HEK293 (cell line): Measurements from ENCODE around the gene KEAP1.

Experiments used
- CTCF ChIA-PET: fragments of 350-600 bp; formaldehyde crosslinking; extraction: SDS; loops from one replicate; lab custom pipeline; 2021; ENCODE audit warnings: antibody characterized with exemption; lab: Yijun Ruan, JAX
- POLR2A ChIA-PET: fragments of 300-600 bp; formaldehyde crosslinking; extraction: SDS; loops from one replicate; lab custom pipeline; 2020; ENCODE audit warnings: antibody characterized with exemption, inconsistent platforms; lab: Yijun Ruan, JAX
- H3K27ac ChIP-seq: fragments of 200-500 bp; sonication (Bioruptor generic); 2 replicates; pipeline ENCODE4 v1.5.1; 2014; ENCODE audit warnings: low read depth, low read length, control low read depth, inconsistent platforms; ENCODE audit errors: extremely low read depth
- H3K36me3 ChIP-seq, 2 experiments: fragments of 200-500 bp in 1 of 2; sonication (Bioruptor generic) in 1 of 2; 1 replicate in 1 of 2; 2 replicates in 1 of 2; pipeline ENCODE4 v1.5.1; 2014 to 2017; ENCODE audit warnings: inconsistent platforms in 2 of 2, low read length in 2 of 2; ENCODE audit not compliant: control insufficient read depth in 2 of 2, insufficient read depth in 1 of 2
- H3K4me1 ChIP-seq: fragments of 200-500 bp; sonication (Bioruptor generic); 2 replicates; pipeline ENCODE4 v1.5.1; 2014; ENCODE audit warnings: mild to moderate bottlenecking, low read length, inconsistent platforms; ENCODE audit not compliant: control insufficient read depth, insufficient read depth
- H3K4me3 ChIP-seq: 2 replicates; pipeline ENCODE4 v1.5.1; 2011; ENCODE audit warnings: low read depth, mild to moderate bottlenecking, control low read depth, low read length, moderate library complexity
- H3K9me3 ChIP-seq: fragments of 200-500 bp; sonication (Bioruptor generic); 2 replicates; pipeline ENCODE4 v1.5.1; 2014; ENCODE audit warnings: low read depth, low read length, inconsistent platforms; ENCODE audit not compliant: control insufficient read depth, insufficient read depth
- SP2 ChIP-seq: fragments of 450-650 bp; formaldehyde crosslinking; IDR thresholded peaks from 2 replicates; pipeline ENCODE4 v1.5.1; 2016; ENCODE audit warnings: missing biosample characterization, missing genetic modification characterization
- YY1 ChIP-seq: fragments of 450-650 bp; formaldehyde crosslinking; IDR thresholded peaks from 2 replicates; pipeline ENCODE4 v1.5.1; 2018; ENCODE audit warnings: missing biosample characterization, missing genetic modification characterization
- YY2 ChIP-seq: fragments of 450-650 bp; formaldehyde crosslinking; IDR thresholded peaks from 2 replicates; pipeline ENCODE4 v1.5.1; 2016; ENCODE audit warnings: missing biosample characterization, missing genetic modification characterization
- ZNF138 ChIP-seq: fragments of 450-650 bp; formaldehyde crosslinking; IDR thresholded peaks from 2 replicates; pipeline ENCODE4 v1.5.1; 2016; ENCODE audit warnings: missing biosample characterization, missing genetic modification characterization, borderline replicate concordance
- ZNF146 ChIP-seq: fragments of 450-650 bp; formaldehyde crosslinking; IDR thresholded peaks from 2 replicates; pipeline ENCODE4 v1.5.1; 2016; ENCODE audit warnings: missing biosample characterization, missing genetic modification characterization
- ZNF16 ChIP-seq: fragments of 450-650 bp; formaldehyde crosslinking; IDR thresholded peaks from 2 replicates; pipeline ENCODE4 v1.5.1; 2016; ENCODE audit warnings: low read depth, missing biosample characterization, missing genetic modification characterization
- ZNF169 ChIP-seq: fragments of 450-650 bp; formaldehyde crosslinking; IDR thresholded peaks from 2 replicates; pipeline ENCODE4 v1.5.1; 2016; ENCODE audit warnings: missing biosample characterization, missing genetic modification characterization
- ZNF202 ChIP-seq: fragments of 450-650 bp; formaldehyde crosslinking; IDR thresholded peaks from 2 replicates; pipeline ENCODE4 v1.5.1; 2016; ENCODE audit warnings: missing biosample characterization, missing genetic modification characterization, borderline replicate concordance
- ZNF560 ChIP-seq: fragments of 450-650 bp; formaldehyde crosslinking; IDR thresholded peaks from 2 replicates; pipeline ENCODE4 v1.5.1; 2017; ENCODE audit warnings: missing biosample characterization, missing genetic modification characterization, borderline replicate concordance
- ZNF600 ChIP-seq: fragments of 450-650 bp; formaldehyde crosslinking; IDR thresholded peaks from 2 replicates; pipeline ENCODE4 v1.5.1; 2016; ENCODE audit warnings: missing biosample characterization, missing genetic modification characterization
- ZNF621 ChIP-seq: fragments of 450-650 bp; formaldehyde crosslinking; IDR thresholded peaks from 2 replicates; pipeline ENCODE4 v1.5.1; 2017; ENCODE audit warnings: missing biosample characterization, missing genetic modification characterization
- ZNF664 ChIP-seq: fragments of 450-650 bp; formaldehyde crosslinking; IDR thresholded peaks from 2 replicates; pipeline ENCODE4 v1.5.1; 2016; ENCODE audit warnings: missing biosample characterization, missing genetic modification characterization
- TF ChIP-seq, protein P1 (sequence below): fragments of 450-650 bp; formaldehyde crosslinking; IDR thresholded peaks from 2 replicates; pipeline ENCODE4 v1.5.1; 2016; ENCODE audit warnings: missing biosample characterization, missing genetic modification characterization, borderline replicate concordance
- TF ChIP-seq, protein P2 (sequence below): fragments of 450-650 bp; formaldehyde crosslinking; IDR thresholded peaks from 2 replicates; pipeline ENCODE4 v1.5.1; 2016; ENCODE audit warnings: missing biosample characterization, missing genetic modification characterization
- TF ChIP-seq, protein P3 (sequence below): fragments of 450-650 bp; formaldehyde crosslinking; optimal IDR thresholded peaks from 2 replicates; pipeline ENCODE3; 2016; ENCODE audit warnings: missing biosample characterization, mild to moderate bottlenecking, missing genetic modification characterization

The KEAP1 gene

DNA sequence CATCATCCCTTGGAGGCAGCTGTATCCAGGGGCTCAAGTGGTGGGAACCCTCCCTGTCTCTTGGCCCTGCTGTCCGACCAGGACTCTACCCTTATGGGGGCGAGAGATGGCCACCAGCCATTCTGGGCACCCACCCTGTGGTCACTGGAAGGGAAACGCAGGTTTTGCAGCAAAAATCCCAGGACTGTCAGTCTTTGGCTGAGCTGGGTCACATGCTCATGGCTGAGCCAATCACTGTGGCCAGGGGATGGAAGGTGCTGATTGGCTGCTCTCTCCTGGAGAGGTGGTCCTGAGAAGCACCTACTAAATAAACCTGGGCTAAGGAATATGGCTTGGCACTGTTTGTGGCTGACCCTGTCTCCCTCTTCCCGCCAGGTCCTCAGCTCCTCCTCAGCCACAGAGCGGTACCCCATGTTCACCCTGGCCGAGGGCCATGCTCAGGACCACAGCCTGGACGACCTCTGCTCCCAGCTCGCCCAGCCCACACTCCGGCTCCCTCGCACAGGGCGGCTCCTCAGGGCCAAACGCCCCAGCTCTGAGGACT lies 49.4 kb upstream of the KEAP1 start:
- TF ChIP-seq ZNF560, result no peak
- peak; percentile 50 for TF ChIP-seq SP2 (tag by site-specific recombination)
- no peak for TF ChIP-seq ZNF138
- TF ChIP-seq, protein P1, sequence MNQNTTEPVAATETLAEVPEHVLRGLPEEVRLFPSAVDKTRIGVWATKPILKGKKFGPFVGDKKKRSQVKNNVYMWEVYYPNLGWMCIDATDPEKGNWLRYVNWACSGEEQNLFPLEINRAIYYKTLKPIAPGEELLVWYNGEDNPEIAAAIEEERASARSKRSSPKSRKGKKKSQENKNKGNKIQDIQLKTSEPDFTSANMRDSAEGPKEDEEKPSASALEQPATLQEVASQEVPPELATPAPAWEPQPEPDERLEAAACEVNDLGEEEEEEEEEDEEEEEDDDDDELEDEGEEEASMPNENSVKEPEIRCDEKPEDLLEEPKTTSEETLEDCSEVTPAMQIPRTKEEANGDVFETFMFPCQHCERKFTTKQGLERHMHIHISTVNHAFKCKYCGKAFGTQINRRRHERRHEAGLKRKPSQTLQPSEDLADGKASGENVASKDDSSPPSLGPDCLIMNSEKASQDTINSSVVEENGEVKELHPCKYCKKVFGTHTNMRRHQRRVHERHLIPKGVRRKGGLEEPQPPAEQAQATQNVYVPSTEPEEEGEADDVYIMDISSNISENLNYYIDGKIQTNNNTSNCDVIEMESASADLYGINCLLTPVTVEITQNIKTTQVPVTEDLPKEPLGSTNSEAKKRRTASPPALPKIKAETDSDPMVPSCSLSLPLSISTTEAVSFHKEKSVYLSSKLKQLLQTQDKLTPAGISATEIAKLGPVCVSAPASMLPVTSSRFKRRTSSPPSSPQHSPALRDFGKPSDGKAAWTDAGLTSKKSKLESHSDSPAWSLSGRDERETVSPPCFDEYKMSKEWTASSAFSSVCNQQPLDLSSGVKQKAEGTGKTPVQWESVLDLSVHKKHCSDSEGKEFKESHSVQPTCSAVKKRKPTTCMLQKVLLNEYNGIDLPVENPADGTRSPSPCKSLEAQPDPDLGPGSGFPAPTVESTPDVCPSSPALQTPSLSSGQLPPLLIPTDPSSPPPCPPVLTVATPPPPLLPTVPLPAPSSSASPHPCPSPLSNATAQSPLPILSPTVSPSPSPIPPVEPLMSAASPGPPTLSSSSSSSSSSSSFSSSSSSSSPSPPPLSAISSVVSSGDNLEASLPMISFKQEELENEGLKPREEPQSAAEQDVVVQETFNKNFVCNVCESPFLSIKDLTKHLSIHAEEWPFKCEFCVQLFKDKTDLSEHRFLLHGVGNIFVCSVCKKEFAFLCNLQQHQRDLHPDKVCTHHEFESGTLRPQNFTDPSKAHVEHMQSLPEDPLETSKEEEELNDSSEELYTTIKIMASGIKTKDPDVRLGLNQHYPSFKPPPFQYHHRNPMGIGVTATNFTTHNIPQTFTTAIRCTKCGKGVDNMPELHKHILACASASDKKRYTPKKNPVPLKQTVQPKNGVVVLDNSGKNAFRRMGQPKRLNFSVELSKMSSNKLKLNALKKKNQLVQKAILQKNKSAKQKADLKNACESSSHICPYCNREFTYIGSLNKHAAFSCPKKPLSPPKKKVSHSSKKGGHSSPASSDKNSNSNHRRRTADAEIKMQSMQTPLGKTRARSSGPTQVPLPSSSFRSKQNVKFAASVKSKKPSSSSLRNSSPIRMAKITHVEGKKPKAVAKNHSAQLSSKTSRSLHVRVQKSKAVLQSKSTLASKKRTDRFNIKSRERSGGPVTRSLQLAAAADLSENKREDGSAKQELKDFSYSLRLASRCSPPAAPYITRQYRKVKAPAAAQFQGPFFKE (tag by site-specific recombination), result no peak
- TF ChIP-seq, protein P2, sequence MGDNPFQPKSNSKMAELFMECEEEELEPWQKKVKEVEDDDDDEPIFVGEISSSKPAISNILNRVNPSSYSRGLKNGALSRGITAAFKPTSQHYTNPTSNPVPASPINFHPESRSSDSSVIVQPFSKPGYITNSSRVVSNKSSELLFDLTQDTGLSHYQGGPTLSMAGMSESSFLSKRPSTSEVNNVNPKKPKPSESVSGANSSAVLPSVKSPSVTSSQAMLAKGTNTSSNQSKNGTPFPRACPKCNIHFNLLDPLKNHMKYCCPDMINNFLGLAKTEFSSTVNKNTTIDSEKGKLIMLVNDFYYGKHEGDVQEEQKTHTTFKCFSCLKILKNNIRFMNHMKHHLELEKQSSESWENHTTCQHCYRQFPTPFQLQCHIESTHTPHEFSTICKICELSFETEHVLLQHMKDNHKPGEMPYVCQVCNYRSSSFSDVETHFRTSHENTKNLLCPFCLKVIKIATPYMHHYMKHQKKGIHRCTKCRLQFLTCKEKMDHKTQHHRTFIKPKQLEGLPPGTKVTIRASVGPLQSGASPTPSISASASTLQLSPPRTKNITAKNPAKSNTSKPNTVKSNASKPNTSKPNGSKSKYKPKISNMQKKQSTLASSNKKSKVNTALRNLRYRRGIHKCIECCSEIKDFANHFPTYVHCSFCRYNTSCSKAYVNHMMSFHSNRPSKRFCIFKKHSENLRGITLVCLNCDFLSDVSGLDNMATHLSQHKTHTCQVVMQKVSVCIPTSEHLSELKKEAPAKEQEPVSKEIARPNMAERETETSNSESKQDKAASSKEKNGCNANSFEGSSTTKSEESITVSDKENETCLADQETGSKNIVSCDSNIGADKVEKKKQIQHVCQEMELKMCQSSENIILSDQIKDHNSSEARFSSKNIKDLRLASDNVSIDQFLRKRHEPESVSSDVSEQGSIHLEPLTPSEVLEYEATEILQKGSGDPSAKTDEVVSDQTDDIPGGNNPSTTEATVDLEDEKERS, result no peak
- no peak for TF ChIP-seq YY2 (tag by site-specific recombination)
- TF ChIP-seq ZNF146 (tag by site-specific recombination), result no peak
- 0 out of 2 replicates have a peak, but pooled peaks have one; percentile 52 for TF ChIP-seq ZNF600 (tag by site-specific recombination)
- TF ChIP-seq YY1, result no peak
- no peak for TF ChIP-seq ZNF202 (tag by site-specific recombination)
- TF ChIP-seq ZNF621 (tag by site-specific recombination), result 0 out of 2 replicates have a peak, but pooled peaks have one; percentile 66
- TF ChIP-seq, protein P3, sequence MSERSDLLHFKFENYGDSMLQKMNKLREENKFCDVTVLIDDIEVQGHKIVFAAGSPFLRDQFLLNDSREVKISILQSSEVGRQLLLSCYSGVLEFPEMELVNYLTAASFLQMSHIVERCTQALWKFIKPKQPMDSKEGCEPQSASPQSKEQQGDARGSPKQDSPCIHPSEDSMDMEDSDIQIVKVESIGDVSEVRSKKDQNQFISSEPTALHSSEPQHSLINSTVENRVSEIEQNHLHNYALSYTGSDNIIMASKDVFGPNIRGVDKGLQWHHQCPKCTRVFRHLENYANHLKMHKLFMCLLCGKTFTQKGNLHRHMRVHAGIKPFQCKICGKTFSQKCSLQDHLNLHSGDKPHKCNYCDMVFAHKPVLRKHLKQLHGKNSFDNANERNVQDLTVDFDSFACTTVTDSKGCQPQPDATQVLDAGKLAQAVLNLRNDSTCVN (tag by site-specific recombination), result no peak
- no peak for TF ChIP-seq ZNF16
- peak; percentile 30; the same call in 1 of the 2 replicates for TF ChIP-seq ZNF664 (tag by site-specific recombination)
- no peak for TF ChIP-seq ZNF169 (tag by site-specific recombination)
- TF ChIP-seq, all 188 proteins: peak for 4
- Histone ChIP-seq H3K9me3 (no peaks in the 10 kb centered on the region), H3K27ac (no peak overlapping the region), H3K4me1 (no peaks in the 10 kb centered on the region), H3K36me3 (peaks cover 24 to 87% of the 10 kb centered on the region in 2 experiments; a peak in 2 of 3 replicates), H3K4me3 (no peak overlapping the region)
- POLR2A ChIA-PET, result interaction anchor here (0.6 to 2.2 kb wide), 12 partner anchors 9 to 283 kb away, joined by 3 to 14 read pairs (median 3); partner anchors contain the start of genes ATG4D, CDC37, CDKN2D and ICAM1
- CTCF ChIA-PET, result interaction anchor here (0.6 to 4.0 kb wide), 13 partner anchors 10 to 148 kb away, joined by 3 to 16 read pairs (median 3); no protein-coding TSS in a partner anchor
